Sigmoid colon (tissue), 3 donors: ENCODE results near the gene ZNF100.

Source experiments
- CTCF ChIP-seq, 4 experiments: fragments of 450-650 bp in 3 of 4; fragments of 200-600 bp in 1 of 4; IDR thresholded peaks; one replicate each; pipeline ENCODE4 v1.5.1; 2016 to 2019; ENCODE audit warnings: antibody characterized with exemption in 4 of 4, mild to moderate bottlenecking in 3 of 4, moderate library complexity in 2 of 4
- POLR2A ChIP-seq, 2 donors: fragments of 450-650 bp; IDR thresholded peaks; one replicate each; pipeline ENCODE4 v1.6.1; 2016; ENCODE audit warnings: antibody characterized with exemption in 2 of 2, mild to moderate bottlenecking in 2 of 2, moderate library complexity in 2 of 2

- TF ChIP-seq POLR2A (IDR thresholded peaks at IDR 0.05) = no peak
- TF ChIP-seq CTCF (IDR thresholded peaks at IDR 0.05) = no peak
Measured at GRCh38 chr19:21704320-21704719, 63.1 kb downstream of the ZNF100 start.
